Bronchial epithelial cell (primary cell): ENCODE results near the gene ADIG. TPM values are rescaled to one million over a fixed set of nuclear protein-coding genes. Genes with fewer than 3 reads are reported as not detected.

Source experiments
- DNase-seq: peaks from one replicate; pipeline ENCODE4 v3.0.0-alpha.2; 2010; ENCODE audit warnings: low read depth
- FAIRE-seq: peaks from 2 replicates; lab custom pipeline; 2011; peaks lifted over from hg19 to GRCh38; lab: Jason Lieb, UNC
- H3K27me3 ChIP-seq: 2 replicates; pipeline ENCODE4 v1.5.1; 2011; ENCODE audit warnings: low read length; ENCODE audit not compliant: control insufficient read depth, insufficient read depth
- H3K36me3 ChIP-seq: 2 replicates; pipeline ENCODE4 v1.5.1; 2011; ENCODE audit warnings: low read length; ENCODE audit not compliant: control insufficient read depth, insufficient read depth
- H3K4me3 ChIP-seq: 2 replicates; pipeline ENCODE4 v1.5.1; 2011; ENCODE audit warnings: mild to moderate bottlenecking, low read depth, low read length, control low read depth
- total RNA-seq: library from RNA; depleted of rRNA; stranded (reverse); fragments of >200 nt; gene quantifications from 2 replicates; pipeline ENCODE4 v1.2.1, GENCODE V29; 2014
- TF ChIP-seq, protein P1 (sequence below): IDR thresholded peaks from 2 replicates; pipeline ENCODE4 v1.5.1; 2011; ENCODE audit warnings: mild to moderate bottlenecking, moderate library complexity, low read length, control low read depth, inconsistent platforms; ENCODE audit not compliant: insufficient read depth, severe bottlenecking

ADIG gene
- total RNA-seq, 1 donor from 2014 or later, result not detected

DNA sequence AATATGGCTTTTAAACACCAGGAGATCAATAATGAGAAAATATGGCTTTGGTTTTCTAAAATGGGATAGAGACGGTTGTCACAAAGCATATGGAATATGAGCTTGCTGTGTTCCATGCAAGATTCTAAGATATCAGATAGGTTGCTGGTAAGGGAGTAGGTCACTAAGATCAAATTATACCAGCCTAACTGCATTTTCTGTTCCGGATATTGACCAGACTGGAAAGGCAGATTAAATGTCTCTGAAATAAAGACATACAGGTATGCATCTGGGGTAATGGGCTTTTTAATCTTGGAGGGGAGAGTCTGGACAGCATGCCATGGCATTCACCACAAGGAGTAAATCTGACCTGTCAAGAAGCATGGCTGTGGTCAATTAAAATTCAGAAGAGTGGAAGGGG, 35.2 kb upstream of the ADIG start:
- H3K27me3 ChIP-seq, result no peaks in the 10 kb centered on the region
- peaks cover 20% of the 10 kb centered on the region for H3K36me3 ChIP-seq
- no peak overlapping the region for H3K4me3 ChIP-seq
- TF ChIP-seq, protein P1, sequence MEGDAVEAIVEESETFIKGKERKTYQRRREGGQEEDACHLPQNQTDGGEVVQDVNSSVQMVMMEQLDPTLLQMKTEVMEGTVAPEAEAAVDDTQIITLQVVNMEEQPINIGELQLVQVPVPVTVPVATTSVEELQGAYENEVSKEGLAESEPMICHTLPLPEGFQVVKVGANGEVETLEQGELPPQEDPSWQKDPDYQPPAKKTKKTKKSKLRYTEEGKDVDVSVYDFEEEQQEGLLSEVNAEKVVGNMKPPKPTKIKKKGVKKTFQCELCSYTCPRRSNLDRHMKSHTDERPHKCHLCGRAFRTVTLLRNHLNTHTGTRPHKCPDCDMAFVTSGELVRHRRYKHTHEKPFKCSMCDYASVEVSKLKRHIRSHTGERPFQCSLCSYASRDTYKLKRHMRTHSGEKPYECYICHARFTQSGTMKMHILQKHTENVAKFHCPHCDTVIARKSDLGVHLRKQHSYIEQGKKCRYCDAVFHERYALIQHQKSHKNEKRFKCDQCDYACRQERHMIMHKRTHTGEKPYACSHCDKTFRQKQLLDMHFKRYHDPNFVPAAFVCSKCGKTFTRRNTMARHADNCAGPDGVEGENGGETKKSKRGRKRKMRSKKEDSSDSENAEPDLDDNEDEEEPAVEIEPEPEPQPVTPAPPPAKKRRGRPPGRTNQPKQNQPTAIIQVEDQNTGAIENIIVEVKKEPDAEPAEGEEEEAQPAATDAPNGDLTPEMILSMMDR, result no peak
- DNase-seq, result no peak
- FAIRE-seq, result no peak

DNA sequence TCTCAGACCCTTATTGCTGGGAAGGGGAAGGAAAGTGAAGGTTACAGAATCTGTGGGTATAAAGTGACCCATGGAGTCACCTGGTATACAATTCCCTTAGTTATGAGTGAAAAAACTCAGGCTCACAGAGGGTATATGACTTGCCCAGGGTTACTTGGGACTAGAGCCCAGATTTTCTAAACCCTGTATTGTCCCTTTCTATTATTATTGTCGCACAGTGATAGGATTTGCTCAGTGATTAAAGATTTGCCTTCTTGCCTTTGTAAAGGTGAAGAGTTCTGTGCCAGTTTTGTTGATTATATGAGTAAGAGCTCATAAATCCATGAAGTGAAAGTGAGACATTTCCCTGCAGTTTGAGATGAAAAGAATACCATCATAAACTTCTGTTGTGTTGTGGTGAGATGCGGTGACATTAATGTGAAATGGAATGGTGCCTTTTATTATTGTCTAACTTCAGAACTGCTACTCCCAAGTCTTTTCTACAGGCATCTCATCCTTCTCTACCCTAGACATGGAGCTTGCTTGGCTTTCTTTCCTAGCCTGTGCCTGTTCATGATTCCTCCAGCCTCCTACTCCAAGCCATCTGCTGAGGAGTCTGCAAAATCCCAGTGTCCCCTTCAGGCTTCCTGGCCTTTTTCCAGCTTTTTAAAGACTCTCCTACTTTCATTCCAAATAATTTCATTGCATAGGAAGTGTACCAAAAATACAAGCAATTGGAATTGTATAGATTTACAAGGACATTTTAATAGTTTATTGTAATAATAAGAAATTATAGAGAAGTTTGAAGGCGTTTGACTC, 33.5 kb upstream of the ADIG start:
- TF ChIP-seq, protein P1, result no peak
- no peak for FAIRE-seq
- no peak overlapping the region for H3K4me3 ChIP-seq
- DNase-seq, result no peak
- no peaks in the 10 kb centered on the region for H3K27me3 ChIP-seq
- H3K36me3 ChIP-seq, result peaks cover 18% of the 10 kb centered on the region

DNA sequence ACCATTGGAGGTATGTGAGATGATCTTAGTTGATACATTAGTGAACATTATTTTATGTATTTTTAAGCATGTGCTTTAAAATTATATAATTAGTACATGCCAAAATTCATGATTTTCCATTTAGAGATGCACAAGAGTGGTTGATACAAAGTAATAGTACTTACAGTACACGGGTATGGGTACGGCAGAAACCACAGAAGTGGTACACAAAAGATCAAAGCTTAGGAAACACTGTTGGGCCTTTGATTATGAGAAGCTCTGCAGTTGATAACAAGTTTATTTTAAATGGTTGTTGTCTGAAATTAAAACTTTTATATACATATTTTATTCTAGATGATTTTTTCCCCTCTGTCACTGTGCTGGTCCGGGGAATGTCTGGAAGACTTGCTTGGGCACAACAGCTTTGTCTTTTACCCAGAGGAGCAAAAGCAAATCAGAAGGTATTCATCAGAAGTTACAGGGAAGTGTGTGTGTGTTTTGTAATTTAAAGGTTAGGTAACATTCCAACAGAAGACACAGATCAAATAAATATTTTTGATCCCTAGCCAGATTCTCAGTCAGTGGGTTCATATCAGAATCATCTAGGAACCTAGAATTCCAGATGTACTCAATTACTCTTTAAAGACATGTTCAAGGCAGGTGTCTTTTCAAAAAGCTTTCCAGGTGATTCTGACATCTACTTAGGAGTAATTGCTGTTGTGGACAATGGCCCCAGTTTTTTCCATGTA, 32.5 kb upstream of the ADIG start:
- Histone ChIP-seq H3K4me3 (no peak overlapping the region), H3K36me3 (peaks cover 17% of the 10 kb centered on the region), H3K27me3 (no peaks in the 10 kb centered on the region)
- DNase-seq (no peak), FAIRE-seq (no peak)
- TF ChIP-seq, protein P1, result no peak

DNA sequence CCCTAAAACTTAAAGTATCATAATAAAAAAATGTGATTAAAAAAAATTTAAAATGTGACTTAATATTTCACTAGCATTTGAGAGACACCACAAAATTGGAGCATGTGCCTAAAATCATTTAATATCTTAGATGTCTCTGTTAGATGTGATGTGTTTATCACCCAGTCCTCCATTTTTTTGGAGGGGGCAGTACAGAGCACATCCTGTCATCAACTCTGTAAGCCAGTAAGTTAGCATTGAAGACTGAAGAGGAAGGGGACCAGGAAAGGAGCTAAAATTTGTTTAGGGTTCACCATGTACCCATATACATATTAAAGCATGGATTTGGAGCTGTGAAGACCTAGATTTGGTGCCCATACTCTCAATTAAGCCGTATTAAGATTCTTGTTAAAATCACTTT, 30.7 kb upstream of the ADIG start:
- Histone ChIP-seq H3K4me3 (no peak overlapping the region), H3K27me3 (no peaks in the 10 kb centered on the region), H3K36me3 (peaks cover 17% of the 10 kb centered on the region)
- DNase-seq (no peak), FAIRE-seq (no peak)
- TF ChIP-seq, protein P1, result no peak

DNA sequence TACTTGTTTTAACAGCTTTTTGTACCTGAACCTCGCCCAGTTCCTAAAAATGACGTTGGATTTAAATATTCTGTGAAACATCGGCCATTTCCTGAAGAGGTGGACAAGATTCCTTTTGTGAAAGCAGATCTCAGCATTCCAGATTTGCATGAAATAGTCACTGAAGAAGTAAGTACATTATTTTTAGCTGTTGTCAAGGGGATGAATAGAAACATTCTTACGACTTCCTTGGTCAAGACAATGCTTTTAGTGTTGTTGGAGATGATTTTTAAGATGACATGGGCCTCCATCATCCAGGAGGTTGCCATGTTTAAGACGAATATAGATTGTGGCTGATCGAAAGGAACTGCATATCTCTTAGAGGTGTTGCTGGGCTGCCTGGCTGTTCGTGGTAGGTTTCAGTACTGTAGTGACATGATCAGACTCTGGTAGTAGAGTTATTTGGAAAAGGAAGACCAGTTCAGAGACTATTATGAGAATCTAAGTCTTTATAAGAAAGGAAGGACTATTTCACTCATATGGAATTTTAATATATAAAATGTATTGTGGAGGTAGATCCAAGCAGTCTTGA, 29.9 kb upstream of the ADIG start:
- no peaks in the 10 kb centered on the region for H3K27me3 ChIP-seq

More for the DNA sequence above, 29.9 kb upstream of the ADIG start:
- TF ChIP-seq, protein P1, result no peak
- H3K36me3 ChIP-seq, result peaks cover 12% of the 10 kb centered on the region
- FAIRE-seq, result no peak
- DNase-seq, result no peak
- H3K4me3 ChIP-seq, result no peak overlapping the region
